ENCODE data around the gene OR7A17.

The OR7A17 gene

GRCh38 chr19:14843169-14843568 is 42.8 kb downstream of the OR7A17 start:
- in situ Hi-C loops (cut with HindIII; ENCODE audit: low sequenced_read_pairs): no loop called here
- no peak for DNase-seq (ENCODE audit: low read depth, low spot score)
- TF ChIP-seq, protein P1, sequence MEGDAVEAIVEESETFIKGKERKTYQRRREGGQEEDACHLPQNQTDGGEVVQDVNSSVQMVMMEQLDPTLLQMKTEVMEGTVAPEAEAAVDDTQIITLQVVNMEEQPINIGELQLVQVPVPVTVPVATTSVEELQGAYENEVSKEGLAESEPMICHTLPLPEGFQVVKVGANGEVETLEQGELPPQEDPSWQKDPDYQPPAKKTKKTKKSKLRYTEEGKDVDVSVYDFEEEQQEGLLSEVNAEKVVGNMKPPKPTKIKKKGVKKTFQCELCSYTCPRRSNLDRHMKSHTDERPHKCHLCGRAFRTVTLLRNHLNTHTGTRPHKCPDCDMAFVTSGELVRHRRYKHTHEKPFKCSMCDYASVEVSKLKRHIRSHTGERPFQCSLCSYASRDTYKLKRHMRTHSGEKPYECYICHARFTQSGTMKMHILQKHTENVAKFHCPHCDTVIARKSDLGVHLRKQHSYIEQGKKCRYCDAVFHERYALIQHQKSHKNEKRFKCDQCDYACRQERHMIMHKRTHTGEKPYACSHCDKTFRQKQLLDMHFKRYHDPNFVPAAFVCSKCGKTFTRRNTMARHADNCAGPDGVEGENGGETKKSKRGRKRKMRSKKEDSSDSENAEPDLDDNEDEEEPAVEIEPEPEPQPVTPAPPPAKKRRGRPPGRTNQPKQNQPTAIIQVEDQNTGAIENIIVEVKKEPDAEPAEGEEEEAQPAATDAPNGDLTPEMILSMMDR (IDR thresholded peaks at IDR 0.05; ENCODE audit: low read depth, low read length): no peak
- no peak overlapping the region for H3K4me3 ChIP-seq (ENCODE audit: low read depth, low read length)

GRCh38 chr19:14840206-14840605 is 45.7 kb downstream of the OR7A17 start:
- TF ChIP-seq, protein P1 (IDR thresholded peaks at IDR 0.05; ENCODE audit: low read depth, low read length): no peak
- H3K4me3 ChIP-seq (ENCODE audit: low read depth, low read length): no peak overlapping the region
- no peak for DNase-seq (ENCODE audit: low read depth, low spot score)
- in situ Hi-C loops (cut with HindIII; ENCODE audit: low sequenced_read_pairs): no loop called here

DNA sequence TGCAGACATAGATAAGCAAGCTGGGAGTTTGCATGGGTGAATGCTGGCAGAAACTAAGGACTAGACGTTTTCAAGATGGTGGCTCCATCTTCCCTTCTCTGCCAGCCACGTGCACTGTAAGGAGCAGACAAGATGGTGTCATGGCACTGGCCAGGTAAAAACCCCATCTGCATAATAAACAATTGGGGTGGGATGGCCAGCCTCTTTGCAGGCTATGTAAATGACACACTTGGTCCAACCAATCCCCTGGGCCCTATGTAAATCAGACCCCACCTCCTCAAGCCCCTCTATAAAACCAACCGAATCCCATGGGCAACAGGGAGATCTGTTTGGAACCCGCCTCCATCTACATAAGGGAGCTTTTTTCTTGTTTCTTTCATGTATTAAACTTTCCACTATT is 48.5 kb downstream of the OR7A17 start:
- in situ Hi-C loops (cut with HindIII; ENCODE audit: low sequenced_read_pairs): no loop called here
- DNase-seq (ENCODE audit: low read depth, low spot score): no peak
- TF ChIP-seq, protein P1 (IDR thresholded peaks at IDR 0.05; ENCODE audit: low read depth, low read length): no peak
- H3K4me3 ChIP-seq (ENCODE audit: low read depth, low read length): no peak overlapping the region

DNA sequence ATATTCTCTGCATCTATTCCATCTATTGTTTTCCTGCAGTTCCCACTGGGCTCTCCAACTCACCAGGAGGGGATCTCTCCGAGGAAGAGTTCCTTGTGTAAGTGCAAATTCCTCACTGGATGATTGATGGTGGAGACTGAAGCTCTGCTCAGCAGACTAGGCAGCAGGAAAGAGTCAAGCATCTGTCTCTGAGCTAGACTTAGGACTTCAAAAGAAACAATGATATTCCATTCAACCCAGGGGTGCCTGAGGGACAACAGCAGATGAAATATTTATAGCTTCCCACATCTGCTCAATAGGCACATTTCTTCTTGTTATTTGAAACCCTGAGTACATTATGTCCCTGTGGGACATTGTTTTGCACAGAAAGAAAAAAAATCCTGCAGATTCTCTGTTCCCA is 50.9 kb downstream of the OR7A17 start, which contains the start of the genes OR7A5 and OR7C1:
Gene OR7A5 (minus strand): TSS at position 175 of the 400 bp plus-strand sequence. CDS start 6,944 bp downstream, outside the sequence.
Gene OR7C1 (minus strand): TSS at position 175 of the 400 bp plus-strand sequence. CDS start 35,049 bp downstream, outside the sequence.
- TF ChIP-seq, protein P1 (IDR thresholded peaks at IDR 0.05; ENCODE audit: low read depth, low read length): no peak
- no peak within 1 kb of the TSS for H3K4me3 ChIP-seq (ENCODE audit: low read depth, low read length)
- in situ Hi-C loops (cut with HindIII; ENCODE audit: low sequenced_read_pairs): no loop called here
- peak; percentile 20 for DNase-seq (ENCODE audit: low read depth, low spot score)

GRCh38 chr19:14830702-14831101 is 55.2 kb downstream of the OR7A17 start:
- no peak overlapping the region for H3K4me3 ChIP-seq (ENCODE audit: low read depth, low read length)
- in situ Hi-C loops (cut with HindIII; ENCODE audit: low sequenced_read_pairs): no loop called here
- DNase-seq (ENCODE audit: low read depth, low spot score): no peak
- TF ChIP-seq, protein P1 (IDR thresholded peaks at IDR 0.05; ENCODE audit: low read depth, low read length): no peak

All from astrocyte of the spinal cord (primary cell).